HEK293 (cell line): ENCODE data around the gene RNF11.

Source experiments
- AEBP2 ChIP-seq: fragments of 450-650 bp; formaldehyde crosslinking; IDR thresholded peaks from 2 replicates; pipeline ENCODE4 v1.5.1; 2016; ENCODE audit warnings: missing biosample characterization, missing genetic modification characterization, borderline replicate concordance
- EGR2 ChIP-seq: fragments of 450-650 bp; formaldehyde crosslinking; IDR thresholded peaks from 2 replicates; pipeline ENCODE4 v1.5.1; 2016; ENCODE audit warnings: low read depth, missing biosample characterization, missing genetic modification characterization
- FEZF1 ChIP-seq: fragments of 450-650 bp; formaldehyde crosslinking; IDR thresholded peaks from 2 replicates; pipeline ENCODE4 v1.5.1; 2016; ENCODE audit warnings: missing biosample characterization, missing genetic modification characterization
- REST ChIP-seq: fragments of 450-650 bp; formaldehyde crosslinking; IDR thresholded peaks from 2 replicates; pipeline ENCODE4 v1.5.1; 2016; ENCODE audit warnings: missing biosample characterization, missing genetic modification characterization
- ZFHX2 ChIP-seq: fragments of 450-650 bp; formaldehyde crosslinking; conservative IDR thresholded peaks from 2 replicates; pipeline ENCODE4 v1.5.1; 2016; ENCODE audit warnings: missing biosample characterization, missing genetic modification characterization
- ZNF10 ChIP-seq: fragments of 450-650 bp; formaldehyde crosslinking; IDR thresholded peaks from 2 replicates; pipeline ENCODE4 v1.5.1; 2017; ENCODE audit warnings: missing biosample characterization, missing genetic modification characterization
- ZNF112 ChIP-seq: fragments of 450-650 bp; formaldehyde crosslinking; IDR thresholded peaks from 2 replicates; pipeline ENCODE4 v1.5.0; 2017; ENCODE audit warnings: missing biosample characterization, missing genetic modification characterization
- ZNF174 ChIP-seq: fragments of 450-650 bp; formaldehyde crosslinking; IDR thresholded peaks from 2 replicates; pipeline ENCODE4 v1.5.0; 2017; ENCODE audit warnings: missing biosample characterization, mild to moderate bottlenecking, missing genetic modification characterization
- ZNF184 ChIP-seq: fragments of 450-650 bp; IDR thresholded peaks from 2 replicates; pipeline ENCODE4 v1.5.1; 2018; ENCODE audit warnings: missing biosample characterization, mild to moderate bottlenecking, missing genetic modification characterization
- ZNF280D ChIP-seq: fragments of 450-650 bp; formaldehyde crosslinking; IDR thresholded peaks from 2 replicates; pipeline ENCODE4 v1.5.1; 2016; ENCODE audit warnings: missing biosample characterization, missing genetic modification characterization
- TF ChIP-seq, protein P1 (sequence below): fragments of 450-650 bp; formaldehyde crosslinking; IDR thresholded peaks from 2 replicates; pipeline ENCODE4 v1.5.1; 2016; ENCODE audit warnings: missing biosample characterization, missing genetic modification characterization
- TF ChIP-seq, protein P2 (sequence below): fragments of 450-650 bp; IDR thresholded peaks from 2 replicates; pipeline ENCODE4 v1.5.1; 2018; ENCODE audit warnings: missing biosample characterization, missing genetic modification characterization
- TF ChIP-seq, protein P3 (sequence below): fragments of 450-650 bp; formaldehyde crosslinking; IDR thresholded peaks from 2 replicates; pipeline ENCODE4 v1.5.0; 2017; ENCODE audit warnings: missing biosample characterization, missing genetic modification characterization, borderline replicate concordance
- TF ChIP-seq, protein P4 (sequence below): fragments of 450-650 bp; formaldehyde crosslinking; conservative IDR thresholded peaks from 2 replicates; pipeline ENCODE4 v1.5.1; 2016; ENCODE audit warnings: low read depth, missing biosample characterization, missing genetic modification characterization
- TF ChIP-seq, protein P5 (sequence below): fragments of 450-650 bp; formaldehyde crosslinking; IDR thresholded peaks from 2 replicates; pipeline ENCODE4 v1.5.1; 2016; ENCODE audit warnings: missing biosample characterization, missing genetic modification characterization

Gene RNF11

DNA sequence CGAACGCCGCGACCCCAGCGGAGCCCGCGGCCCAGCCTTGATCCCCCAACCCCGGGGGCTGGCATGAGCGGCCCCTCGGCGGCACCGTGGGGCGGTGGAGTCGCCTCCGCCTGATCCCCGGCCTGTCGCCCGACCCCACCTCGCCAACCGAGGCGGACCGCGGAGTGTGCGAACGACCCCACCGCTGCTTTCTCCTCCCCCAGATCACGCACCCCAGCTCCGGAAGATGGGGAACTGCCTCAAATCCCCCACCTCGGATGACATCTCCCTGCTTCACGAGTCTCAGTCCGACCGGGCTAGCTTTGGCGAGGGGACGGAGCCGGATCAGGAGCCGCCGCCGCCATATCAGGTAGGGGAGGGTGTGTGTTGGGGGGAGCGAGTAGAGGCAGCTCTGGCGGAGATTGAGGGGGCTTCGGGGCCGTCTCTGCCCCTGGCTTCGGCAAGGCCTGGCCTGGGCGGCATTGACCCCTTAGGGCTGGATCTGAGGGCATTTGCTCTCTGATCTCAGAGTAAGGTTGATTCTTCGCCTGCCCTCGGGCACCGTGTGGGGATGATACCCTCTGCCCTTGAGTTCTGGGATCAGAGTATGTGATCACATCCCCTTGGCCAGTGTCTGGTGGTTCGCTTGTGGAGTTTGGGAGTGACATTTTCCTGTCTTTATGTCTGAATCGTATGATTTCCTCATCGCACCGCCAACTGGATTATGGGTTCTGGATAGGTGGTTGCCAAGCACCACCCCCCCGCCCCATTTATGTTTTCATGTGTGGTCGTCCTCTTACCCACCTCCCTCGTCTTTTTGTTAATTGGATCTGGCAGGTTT, 668 bp downstream of the RNF11 start (continued):
- TF ChIP-seq ZNF174 (tag by site-specific recombination), result no peak
- no peak for TF ChIP-seq ZNF184 (tag by site-specific recombination)
- TF ChIP-seq ZFHX2 (tag by site-specific recombination), result no peak; the same call in 1 of the 2 replicates
- TF ChIP-seq EGR2 (tag by site-specific recombination), result no peak
- TF ChIP-seq, protein P1, sequence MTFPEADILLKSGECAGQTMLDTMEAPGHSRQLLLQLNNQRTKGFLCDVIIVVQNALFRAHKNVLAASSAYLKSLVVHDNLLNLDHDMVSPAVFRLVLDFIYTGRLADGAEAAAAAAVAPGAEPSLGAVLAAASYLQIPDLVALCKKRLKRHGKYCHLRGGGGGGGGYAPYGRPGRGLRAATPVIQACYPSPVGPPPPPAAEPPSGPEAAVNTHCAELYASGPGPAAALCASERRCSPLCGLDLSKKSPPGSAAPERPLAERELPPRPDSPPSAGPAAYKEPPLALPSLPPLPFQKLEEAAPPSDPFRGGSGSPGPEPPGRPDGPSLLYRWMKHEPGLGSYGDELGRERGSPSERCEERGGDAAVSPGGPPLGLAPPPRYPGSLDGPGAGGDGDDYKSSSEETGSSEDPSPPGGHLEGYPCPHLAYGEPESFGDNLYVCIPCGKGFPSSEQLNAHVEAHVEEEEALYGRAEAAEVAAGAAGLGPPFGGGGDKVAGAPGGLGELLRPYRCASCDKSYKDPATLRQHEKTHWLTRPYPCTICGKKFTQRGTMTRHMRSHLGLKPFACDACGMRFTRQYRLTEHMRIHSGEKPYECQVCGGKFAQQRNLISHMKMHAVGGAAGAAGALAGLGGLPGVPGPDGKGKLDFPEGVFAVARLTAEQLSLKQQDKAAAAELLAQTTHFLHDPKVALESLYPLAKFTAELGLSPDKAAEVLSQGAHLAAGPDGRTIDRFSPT (tag by site-specific recombination), result peak; percentile 77
- TF ChIP-seq ZNF280D (tag by site-specific recombination), result no peak
- no peak for TF ChIP-seq ZNF112 (tag by site-specific recombination)
- no peak for TF ChIP-seq ZNF10 (tag by site-specific recombination)
- TF ChIP-seq, protein P2, sequence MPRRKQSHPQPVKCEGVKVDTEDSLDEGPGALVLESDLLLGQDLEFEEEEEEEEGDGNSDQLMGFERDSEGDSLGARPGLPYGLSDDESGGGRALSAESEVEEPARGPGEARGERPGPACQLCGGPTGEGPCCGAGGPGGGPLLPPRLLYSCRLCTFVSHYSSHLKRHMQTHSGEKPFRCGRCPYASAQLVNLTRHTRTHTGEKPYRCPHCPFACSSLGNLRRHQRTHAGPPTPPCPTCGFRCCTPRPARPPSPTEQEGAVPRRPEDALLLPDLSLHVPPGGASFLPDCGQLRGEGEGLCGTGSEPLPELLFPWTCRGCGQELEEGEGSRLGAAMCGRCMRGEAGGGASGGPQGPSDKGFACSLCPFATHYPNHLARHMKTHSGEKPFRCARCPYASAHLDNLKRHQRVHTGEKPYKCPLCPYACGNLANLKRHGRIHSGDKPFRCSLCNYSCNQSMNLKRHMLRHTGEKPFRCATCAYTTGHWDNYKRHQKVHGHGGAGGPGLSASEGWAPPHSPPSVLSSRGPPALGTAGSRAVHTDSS (tag by site-specific recombination), result no peak
- TF ChIP-seq, protein P3, sequence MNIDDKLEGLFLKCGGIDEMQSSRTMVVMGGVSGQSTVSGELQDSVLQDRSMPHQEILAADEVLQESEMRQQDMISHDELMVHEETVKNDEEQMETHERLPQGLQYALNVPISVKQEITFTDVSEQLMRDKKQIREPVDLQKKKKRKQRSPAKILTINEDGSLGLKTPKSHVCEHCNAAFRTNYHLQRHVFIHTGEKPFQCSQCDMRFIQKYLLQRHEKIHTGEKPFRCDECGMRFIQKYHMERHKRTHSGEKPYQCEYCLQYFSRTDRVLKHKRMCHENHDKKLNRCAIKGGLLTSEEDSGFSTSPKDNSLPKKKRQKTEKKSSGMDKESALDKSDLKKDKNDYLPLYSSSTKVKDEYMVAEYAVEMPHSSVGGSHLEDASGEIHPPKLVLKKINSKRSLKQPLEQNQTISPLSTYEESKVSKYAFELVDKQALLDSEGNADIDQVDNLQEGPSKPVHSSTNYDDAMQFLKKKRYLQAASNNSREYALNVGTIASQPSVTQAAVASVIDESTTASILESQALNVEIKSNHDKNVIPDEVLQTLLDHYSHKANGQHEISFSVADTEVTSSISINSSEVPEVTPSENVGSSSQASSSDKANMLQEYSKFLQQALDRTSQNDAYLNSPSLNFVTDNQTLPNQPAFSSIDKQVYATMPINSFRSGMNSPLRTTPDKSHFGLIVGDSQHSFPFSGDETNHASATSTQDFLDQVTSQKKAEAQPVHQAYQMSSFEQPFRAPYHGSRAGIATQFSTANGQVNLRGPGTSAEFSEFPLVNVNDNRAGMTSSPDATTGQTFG (tag by site-specific recombination), result no peak
- TF ChIP-seq REST, result no peak
- no peak for TF ChIP-seq FEZF1 (tag by site-specific recombination)
- TF ChIP-seq, protein P4, sequence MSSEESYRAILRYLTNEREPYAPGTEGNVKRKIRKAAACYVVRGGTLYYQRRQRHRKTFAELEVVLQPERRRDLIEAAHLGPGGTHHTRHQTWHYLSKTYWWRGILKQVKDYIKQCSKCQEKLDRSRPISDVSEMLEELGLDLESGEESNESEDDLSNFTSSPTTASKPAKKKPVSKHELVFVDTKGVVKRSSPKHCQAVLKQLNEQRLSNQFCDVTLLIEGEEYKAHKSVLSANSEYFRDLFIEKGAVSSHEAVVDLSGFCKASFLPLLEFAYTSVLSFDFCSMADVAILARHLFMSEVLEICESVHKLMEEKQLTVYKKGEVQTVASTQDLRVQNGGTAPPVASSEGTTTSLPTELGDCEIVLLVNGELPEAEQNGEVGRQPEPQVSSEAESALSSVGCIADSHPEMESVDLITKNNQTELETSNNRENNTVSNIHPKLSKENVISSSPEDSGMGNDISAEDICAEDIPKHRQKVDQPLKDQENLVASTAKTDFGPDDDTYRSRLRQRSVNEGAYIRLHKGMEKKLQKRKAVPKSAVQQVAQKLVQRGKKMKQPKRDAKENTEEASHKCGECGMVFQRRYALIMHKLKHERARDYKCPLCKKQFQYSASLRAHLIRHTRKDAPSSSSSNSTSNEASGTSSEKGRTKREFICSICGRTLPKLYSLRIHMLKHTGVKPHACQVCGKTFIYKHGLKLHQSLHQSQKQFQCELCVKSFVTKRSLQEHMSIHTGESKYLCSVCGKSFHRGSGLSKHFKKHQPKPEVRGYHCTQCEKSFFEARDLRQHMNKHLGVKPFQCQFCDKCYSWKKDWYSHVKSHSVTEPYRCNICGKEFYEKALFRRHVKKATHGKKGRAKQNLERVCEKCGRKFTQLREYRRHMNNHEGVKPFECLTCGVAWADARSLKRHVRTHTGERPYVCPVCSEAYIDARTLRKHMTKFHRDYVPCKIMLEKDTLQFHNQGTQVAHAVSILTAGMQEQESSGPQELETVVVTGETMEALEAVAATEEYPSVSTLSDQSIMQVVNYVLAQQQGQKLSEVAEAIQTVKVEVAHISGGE (tag by site-specific recombination), result peak; percentile 42; the same call in 1 of the 2 replicates
- no peak for TF ChIP-seq AEBP2
- TF ChIP-seq, protein P5, sequence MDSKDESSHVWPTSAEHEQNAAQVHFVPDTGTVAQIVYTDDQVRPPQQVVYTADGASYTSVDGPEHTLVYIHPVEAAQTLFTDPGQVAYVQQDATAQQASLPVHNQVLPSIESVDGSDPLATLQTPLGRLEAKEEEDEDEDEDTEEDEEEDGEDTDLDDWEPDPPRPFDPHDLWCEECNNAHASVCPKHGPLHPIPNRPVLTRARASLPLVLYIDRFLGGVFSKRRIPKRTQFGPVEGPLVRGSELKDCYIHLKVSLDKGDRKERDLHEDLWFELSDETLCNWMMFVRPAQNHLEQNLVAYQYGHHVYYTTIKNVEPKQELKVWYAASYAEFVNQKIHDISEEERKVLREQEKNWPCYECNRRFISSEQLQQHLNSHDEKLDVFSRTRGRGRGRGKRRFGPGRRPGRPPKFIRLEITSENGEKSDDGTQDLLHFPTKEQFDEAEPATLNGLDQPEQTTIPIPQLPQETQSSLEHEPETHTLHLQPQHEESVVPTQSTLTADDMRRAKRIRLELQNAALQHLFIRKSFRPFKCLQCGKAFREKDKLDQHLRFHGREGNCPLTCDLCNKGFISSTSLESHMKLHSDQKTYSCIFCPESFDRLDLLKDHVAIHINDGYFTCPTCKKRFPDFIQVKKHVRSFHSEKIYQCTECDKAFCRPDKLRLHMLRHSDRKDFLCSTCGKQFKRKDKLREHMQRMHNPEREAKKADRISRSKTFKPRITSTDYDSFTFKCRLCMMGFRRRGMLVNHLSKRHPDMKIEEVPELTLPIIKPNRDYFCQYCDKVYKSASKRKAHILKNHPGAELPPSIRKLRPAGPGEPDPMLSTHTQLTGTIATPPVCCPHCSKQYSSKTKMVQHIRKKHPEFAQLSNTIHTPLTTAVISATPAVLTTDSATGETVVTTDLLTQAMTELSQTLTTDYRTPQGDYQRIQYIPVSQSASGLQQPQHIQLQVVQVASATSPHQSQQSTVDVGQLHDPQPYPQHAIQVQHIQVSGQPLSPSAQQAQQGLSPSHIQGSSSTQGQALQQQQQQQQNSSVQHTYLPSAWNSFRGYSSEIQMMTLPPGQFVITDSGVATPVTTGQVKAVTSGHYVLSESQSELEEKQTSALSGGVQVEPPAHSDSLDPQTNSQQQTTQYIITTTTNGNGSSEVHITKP (tag by site-specific recombination), result peak; percentile 92
